HG03469 (cell line): ENCODE data around the gene EVA1A.

Experiments used
- ATAC-seq: cut with Tn5 transposase; IDR thresholded peaks from one replicate; pipeline ENCODE4 v1.9.1; 2021; ENCODE audit warnings: mild to moderate bottlenecking, moderate library complexity, moderate number of reproducible peaks; ENCODE audit not compliant: unreplicated experiment

EVA1A gene

GRCh38 chr2:75456111-75456510 lies 104.6 kb downstream of the EVA1A start:
- ATAC-seq = no peak

DNA sequence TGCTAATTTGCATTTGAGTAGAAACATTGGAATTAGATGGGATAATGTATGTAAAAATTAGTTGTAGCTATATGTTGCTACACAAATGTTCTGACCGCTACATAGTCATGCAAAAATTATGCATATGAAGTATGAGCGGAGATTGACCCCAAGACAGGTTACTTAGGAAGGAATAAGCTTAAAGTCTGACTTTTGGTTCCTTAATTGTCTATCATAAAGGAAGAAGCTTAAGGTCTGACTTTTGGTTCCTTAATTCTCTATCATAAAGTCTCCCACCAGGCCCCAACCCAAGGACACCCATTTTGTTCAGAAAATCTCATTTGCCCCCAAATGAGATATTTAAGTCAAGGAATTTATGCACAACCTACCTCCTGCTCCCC lies 106.5 kb downstream of the EVA1A start:
- ATAC-seq = no peak

DNA sequence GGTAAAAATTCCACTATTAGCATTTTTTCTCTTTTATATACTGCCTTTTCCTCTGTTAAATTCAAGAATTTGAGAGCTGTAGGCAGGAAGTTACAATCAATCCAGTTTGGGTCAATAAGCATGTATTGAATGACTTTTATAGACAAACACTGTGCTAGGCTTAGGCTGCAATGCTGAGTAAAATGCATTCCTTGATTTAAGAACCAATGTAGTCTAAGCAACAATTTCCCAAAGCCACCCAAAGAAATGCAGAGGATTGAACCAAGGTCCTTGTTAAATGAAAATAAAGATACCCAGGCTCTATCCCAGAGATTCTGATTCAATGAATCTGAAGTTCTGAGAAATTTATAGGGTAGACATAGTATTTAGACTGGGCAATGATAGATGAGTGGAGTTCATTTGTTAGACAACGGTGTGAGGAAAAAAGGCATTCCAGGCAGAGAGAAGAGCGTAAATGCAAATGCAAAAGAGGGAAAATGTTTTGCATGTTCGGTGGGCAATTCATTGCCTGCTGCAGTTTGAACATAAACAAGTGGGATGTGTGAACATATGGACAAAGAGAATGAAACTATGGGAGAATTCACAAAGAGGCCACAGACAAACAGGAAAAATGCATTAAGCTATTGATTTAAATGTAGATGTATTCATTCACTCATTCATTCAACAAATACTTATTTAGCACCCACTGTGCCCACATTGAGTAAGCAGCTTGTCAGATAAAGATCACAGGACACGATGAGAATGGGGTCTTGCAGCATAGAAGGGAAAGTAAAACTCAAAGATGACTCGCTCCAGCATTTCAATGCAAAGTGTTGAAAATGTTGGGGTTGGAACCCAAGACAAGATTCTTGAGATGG lies 107.1 kb downstream of the EVA1A start:
- ATAC-seq = no peak

DNA sequence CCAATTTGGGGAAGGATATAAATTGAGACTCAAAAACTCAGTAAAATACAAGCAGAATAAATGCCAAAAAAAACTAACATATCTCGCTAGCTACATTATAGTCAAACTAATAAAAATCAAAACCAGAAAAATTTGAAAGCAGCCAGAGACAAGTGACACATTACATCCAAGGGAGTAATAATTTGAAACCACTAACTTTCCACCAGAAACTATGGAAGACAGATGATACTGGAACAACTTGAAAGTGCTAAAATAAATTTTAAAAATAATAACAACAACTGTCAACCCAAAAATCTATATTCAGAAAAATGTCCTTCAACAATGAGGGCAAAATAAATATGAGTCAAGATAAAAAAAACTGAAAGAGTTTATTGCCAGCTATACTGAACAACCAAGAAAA lies 110.7 kb downstream of the EVA1A start:
- ATAC-seq = no peak

DNA sequence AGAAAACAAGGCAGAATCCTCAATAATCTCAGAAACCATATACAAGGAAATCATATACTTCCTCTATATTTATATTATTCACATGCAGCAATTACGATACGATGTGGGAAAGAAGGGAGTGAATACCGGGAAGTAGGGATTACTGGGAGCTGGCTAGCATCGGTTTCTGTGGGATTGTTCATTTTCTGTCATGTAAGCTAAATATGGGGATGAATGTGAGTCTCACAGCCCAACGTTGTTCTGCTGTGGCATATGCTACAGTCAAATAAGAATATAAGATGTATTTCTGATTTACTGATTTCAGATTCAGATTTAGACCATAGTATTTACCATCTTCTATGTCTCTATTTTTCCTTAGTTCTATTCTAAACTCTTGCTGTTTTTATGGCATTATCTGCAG lies 113.6 kb downstream of the EVA1A start:
- no peak for ATAC-seq
